KMS-11 (cell line): ENCODE data around the gene PAQR5.

Experiments
- H2AFZ ChIP-seq: fragments of 200-600 bp; sonication (generic); 2 replicates; pipeline ENCODE4 v1.6.1; 2016; ENCODE audit warnings: antibody characterized with exemption, mixed run types, low read depth
- H3K27ac ChIP-seq: fragments of 200-600 bp; sonication (generic); 2 replicates; pipeline ENCODE4 v1.6.1; 2016; ENCODE audit warnings: mild to moderate bottlenecking, mixed run types
- H3K27me3 ChIP-seq: fragments of 200-600 bp; sonication (generic); 2 replicates; pipeline ENCODE4 v1.6.1; 2017; ENCODE audit warnings: mild to moderate bottlenecking, low read depth, mixed run types, moderate library complexity; ENCODE audit not compliant: insufficient read depth
- H3K36me3 ChIP-seq: fragments of 200-600 bp; sonication (generic); 2 replicates; pipeline ENCODE4 v1.6.1; 2017; ENCODE audit warnings: mild to moderate bottlenecking, mixed run types; ENCODE audit not compliant: insufficient read depth
- H3K4me1 ChIP-seq: fragments of 200-600 bp; sonication (generic); 2 replicates; pipeline ENCODE4 v1.6.1; 2016; ENCODE audit warnings: mild to moderate bottlenecking, low read depth, mixed run types; ENCODE audit not compliant: poor library complexity, severe bottlenecking
- H3K4me2 ChIP-seq: fragments of 200-600 bp; sonication (generic); 2 replicates; pipeline ENCODE4 v1.7.0; 2016; ENCODE audit warnings: mild to moderate bottlenecking, mixed run types
- H3K4me3 ChIP-seq: fragments of 200-600 bp; sonication (generic); IDR thresholded peaks from 2 replicates; pipeline ENCODE4 v1.6.1; 2017; ENCODE audit warnings: low read depth, low read length, mixed read lengths; ENCODE audit not compliant: insufficient read depth
- H3K79me2 ChIP-seq: fragments of 200-600 bp; sonication (generic); 2 replicates; pipeline ENCODE4 v1.6.1; 2016; ENCODE audit warnings: low read depth, mixed run types; ENCODE audit not compliant: insufficient read depth
- H3K9ac ChIP-seq: fragments of 200-600 bp; sonication (generic); 2 replicates; pipeline ENCODE4 v1.6.1; 2016; ENCODE audit warnings: mild to moderate bottlenecking, mixed run types
- H4K20me1 ChIP-seq: fragments of 200-600 bp; sonication (generic); 2 replicates; pipeline ENCODE4 v1.6.1; 2016; ENCODE audit warnings: mild to moderate bottlenecking, mixed run types; ENCODE audit not compliant: insufficient read depth
- CTCF ChIP-seq: fragments of 200-600 bp; sonication (generic); conservative IDR thresholded peaks from 2 replicates; pipeline ENCODE4 v1.6.1; 2017; ENCODE audit warnings: low read depth, mild to moderate bottlenecking, antibody characterized with exemption, low read length, moderate library complexity, mixed read lengths

The PAQR5 gene

DNA sequence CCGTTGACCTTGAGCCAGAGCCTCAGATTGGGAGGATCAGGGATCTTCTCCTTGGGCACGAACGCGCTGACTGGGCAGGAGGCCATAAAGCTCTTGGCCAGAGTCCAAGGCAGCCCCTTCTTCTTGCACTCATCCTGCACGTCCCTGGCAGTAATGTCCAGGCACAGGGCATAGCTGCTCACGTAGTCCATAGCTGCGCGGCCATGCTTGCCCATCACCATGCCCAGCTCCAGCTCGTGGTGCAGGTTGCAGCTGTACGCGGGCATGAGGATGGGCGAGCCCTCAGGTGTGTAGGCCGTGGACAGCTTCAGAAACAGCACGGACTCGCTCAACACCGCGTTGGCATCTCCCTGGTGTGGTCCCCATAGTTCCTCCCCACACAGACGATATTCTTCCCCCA is 136.0 kb downstream of the PAQR5 start:
- Histone ChIP-seq H3K27ac (no peak overlapping the region), H3K4me1 (no peaks in the 10 kb centered on the region), H3K4me2 (no peak overlapping the region), H3K27me3 (no peaks in the 10 kb centered on the region), H3K36me3 (peaks cover 6% of the 10 kb centered on the region; the same call in 1 of the 2 replicates), H3K4me3 (no peak overlapping the region), H3K9ac (no peak overlapping the region), H3K79me2 (no peaks in the 10 kb centered on the region), H4K20me1 (no peaks in the 10 kb centered on the region), H2AFZ (no peak overlapping the region)
- no peak for TF ChIP-seq CTCF

DNA sequence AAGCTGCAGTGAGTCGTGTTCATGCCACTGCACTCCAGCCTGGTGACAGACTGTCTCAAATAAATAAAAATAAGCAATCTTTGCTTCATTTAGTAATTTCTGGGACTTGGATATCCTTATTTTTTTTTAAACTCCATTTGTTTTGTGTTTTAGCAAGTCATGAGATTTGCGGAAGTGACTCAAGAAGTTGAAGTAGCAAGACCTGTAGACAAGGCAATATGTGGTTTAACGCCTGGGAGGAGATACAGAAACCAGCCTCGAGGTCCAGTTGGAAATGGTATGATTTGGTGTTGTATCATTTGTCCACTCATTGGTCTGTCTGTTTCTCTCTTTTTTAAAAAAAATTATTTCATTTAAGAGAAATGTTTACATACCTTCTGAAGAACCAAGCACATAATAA is 137.3 kb downstream of the PAQR5 start:
- Histone ChIP-seq H3K9ac (no peak overlapping the region), H3K79me2 (no peaks in the 10 kb centered on the region), H3K36me3 (peaks cover 6% of the 10 kb centered on the region; the same call in 1 of the 2 replicates), H3K27ac (no peak overlapping the region), H3K4me1 (no peaks in the 10 kb centered on the region), H3K27me3 (no peaks in the 10 kb centered on the region), H4K20me1 (no peaks in the 10 kb centered on the region), H3K4me3 (no peak overlapping the region), H3K4me2 (no peak overlapping the region), H2AFZ (no peak overlapping the region)
- no peak for TF ChIP-seq CTCF

DNA sequence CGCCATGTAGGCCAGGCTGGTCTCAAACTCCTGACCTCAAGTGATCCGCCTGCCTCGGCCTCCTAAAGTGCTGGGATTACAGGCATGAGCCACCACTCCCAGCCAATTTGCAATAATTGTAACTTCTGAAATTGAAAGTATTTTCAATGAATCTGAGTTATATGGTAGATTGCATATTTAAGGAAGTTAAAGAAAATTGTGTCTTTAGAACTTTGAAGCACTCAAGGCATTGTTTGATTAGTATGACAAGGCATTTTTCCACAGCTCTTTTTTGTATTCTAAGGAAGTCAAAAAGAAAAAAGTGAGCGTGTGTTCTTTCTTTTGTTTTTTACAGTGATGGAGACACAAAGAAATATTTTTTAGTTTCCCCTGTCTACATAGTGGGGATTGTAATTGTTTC is 138.2 kb downstream of the PAQR5 start:
- H3K79me2 ChIP-seq, result no peaks in the 10 kb centered on the region
- H3K36me3 ChIP-seq, result peaks cover 6% of the 10 kb centered on the region; the same call in 1 of the 2 replicates
- no peak overlapping the region for H3K4me2 ChIP-seq
- H3K4me3 ChIP-seq, result no peak overlapping the region
- no peak overlapping the region for H2AFZ ChIP-seq
- TF ChIP-seq CTCF, result no peak
- no peaks in the 10 kb centered on the region for H3K27me3 ChIP-seq
- no peak overlapping the region for H3K27ac ChIP-seq
- H3K9ac ChIP-seq, result no peak overlapping the region
- H3K4me1 ChIP-seq, result no peaks in the 10 kb centered on the region
- no peaks in the 10 kb centered on the region for H4K20me1 ChIP-seq

DNA sequence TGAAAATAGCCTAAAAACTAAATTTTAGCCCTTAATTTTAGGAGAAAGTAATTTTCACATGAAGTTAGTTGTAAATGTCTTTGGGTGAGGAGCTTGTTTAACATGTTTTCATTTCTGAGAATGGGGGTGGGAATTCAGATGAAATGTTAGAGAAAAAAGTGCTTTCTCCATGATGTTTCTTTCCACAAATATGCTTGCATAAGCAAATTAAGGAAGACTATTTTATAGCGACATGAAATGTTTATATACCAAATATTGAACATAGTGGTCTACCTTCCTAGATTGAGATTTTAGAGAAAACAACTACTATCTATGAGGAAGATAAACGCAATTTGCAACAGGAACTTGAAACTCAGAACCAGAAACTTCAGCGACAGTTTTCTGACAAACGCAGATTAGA is 140.9 kb downstream of the PAQR5 start:
- H3K4me3 ChIP-seq, result no peak overlapping the region
- H3K27ac ChIP-seq, result no peak overlapping the region
- no peak for TF ChIP-seq CTCF
- H4K20me1 ChIP-seq, result no peaks in the 10 kb centered on the region
- H2AFZ ChIP-seq, result no peak overlapping the region
- no peaks in the 10 kb centered on the region for H3K79me2 ChIP-seq
- H3K36me3 ChIP-seq, result peaks cover 8% of the 10 kb centered on the region; the same call in 1 of the 2 replicates
- H3K4me1 ChIP-seq, result no peaks in the 10 kb centered on the region
- H3K27me3 ChIP-seq, result no peaks in the 10 kb centered on the region
- no peak overlapping the region for H3K9ac ChIP-seq
- no peak overlapping the region for H3K4me2 ChIP-seq
